Globus pallidus (tissue), 1 donor: Measurements from ENCODE around the gene ATF7.

Experiments
- DNase-seq: peaks from one replicate; pipeline ENCODE4 v3.0.0-alpha.2; 2015; ENCODE audit warnings: low spot score

ATF7 gene

GRCh38 chr12:53523131-53523530, 103.1 kb downstream of the ATF7 start:
- DNase-seq, result no peak

GRCh38 chr12:53518381-53518780, 107.8 kb downstream of the ATF7 start:
- DNase-seq, result no peak

- no peak for DNase-seq
Observed at GRCh38 chr12:53516758-53517455, 109.3 kb downstream of the ATF7 start.

GRCh38 chr12:53515291-53515680, 110.9 kb downstream of the ATF7 start:
- DNase-seq, result no peak

- DNase-seq, result no peak
Observed at GRCh38 chr12:53514628-53515290, 111.4 kb downstream of the ATF7 start.

- DNase-seq, result no peak
Observed at GRCh38 chr12:53513712-53514410, 112.3 kb downstream of the ATF7 start.

GRCh38 chr12:53510181-53510812, 115.9 kb downstream of the ATF7 start:
- no peak for DNase-seq

GRCh38 chr12:53508534-53509170, 117.5 kb downstream of the ATF7 start:
- DNase-seq, result peak; percentile 77

GRCh38 chr12:53507603-53507885, 118.6 kb downstream of the ATF7 start:
- DNase-seq, result no peak

GRCh38 chr12:53506881-53507602, 119.1 kb downstream of the ATF7 start, which contains the start of gene NPFF:
Gene NPFF (minus strand): TSS chr12:53507484. CDS start chr12:53507474, 10 bp downstream.
- DNase-seq, result no peak

- DNase-seq, result no peak
Observed at GRCh38 chr12:53506450-53506785, 119.8 kb downstream of the ATF7 start.

- no peak for DNase-seq
Observed at GRCh38 chr12:53505555-53506449, 120.4 kb downstream of the ATF7 start.

GRCh38 chr12:53505086-53505485, 121.1 kb downstream of the ATF7 start:
- peak; percentile 45 for DNase-seq

GRCh38 chr12:53504004-53504920, 121.9 kb downstream of the ATF7 start:
- no peak for DNase-seq

GRCh38 chr12:53502983-53503728, 123.0 kb downstream of the ATF7 start:
- DNase-seq, result no peak

- DNase-seq, result no peak
Observed at GRCh38 chr12:53502331-53502730, 123.9 kb downstream of the ATF7 start.

- DNase-seq, result no peak
Observed at GRCh38 chr12:53501615-53502181, 124.5 kb downstream of the ATF7 start.

GRCh38 chr12:53500776-53501614, 125.2 kb downstream of the ATF7 start, which contains the start of gene TARBP2:
Gene TARBP2 (plus strand): TSS chr12:53501283. CDS start chr12:53501409, 126 bp downstream.
- peak; percentile 100 for DNase-seq
